CD14-positive monocyte (primary cell): ENCODE measurements around the gene PABPC3. TPM values are rescaled to one million over a fixed set of nuclear protein-coding genes. Genes with fewer than 3 reads are reported as not detected.

ENCODE experiments used
- DNase-seq, 3 donors: peaks; one replicate each; pipeline ENCODE4 v3.0.0-alpha.2; 2011 to 2022
- H2AFZ ChIP-seq: 2 replicates; pipeline ENCODE4 v1.6.0; 2012; ENCODE audit warnings: mild to moderate bottlenecking, low read depth, low read length, inconsistent platforms; ENCODE audit not compliant: insufficient read depth, poor library complexity, severe bottlenecking
- H3K27ac ChIP-seq, 2 donors: 1 replicate in 1 of 2; 2 replicates in 1 of 2; pipeline ENCODE4 v1.5.1; 2012 to 2013; ENCODE audit warnings: low read length in 2 of 2, control low read depth in 1 of 2, inconsistent platforms in 1 of 2, low read depth in 1 of 2, mild to moderate bottlenecking in 1 of 2
- H3K27me3 ChIP-seq, 2 donors: one replicate each; pipeline versions ENCODE4 v1.6.0 to v1.6.1; 2011 to 2013; ENCODE audit warnings: low read length in 2 of 2; ENCODE audit not compliant: control insufficient read depth in 2 of 2, insufficient read depth in 2 of 2
- H3K36me3 ChIP-seq, 2 donors: replicated peaks in 1 of 2; 1 replicate in 1 of 2; 2 replicates in 1 of 2; pipeline versions ENCODE4 v1.5.1 to v1.6.1; 2012 to 2013; ENCODE audit warnings: low read length in 2 of 2, control low read depth in 1 of 2, inconsistent platforms in 1 of 2, mild to moderate bottlenecking in 1 of 2; ENCODE audit not compliant: insufficient read depth in 2 of 2, control insufficient read depth in 1 of 2
- H3K4me1 ChIP-seq, 2 donors: 1 replicate in 1 of 2; 2 replicates in 1 of 2; pipeline versions ENCODE4 v1.5.1 to v1.6.1; 2012 to 2013; ENCODE audit warnings: low read length in 2 of 2, control low read depth in 1 of 2, inconsistent platforms in 1 of 2, mild to moderate bottlenecking in 1 of 2, moderate library complexity in 1 of 2; ENCODE audit not compliant: insufficient read depth in 2 of 2, control insufficient read depth in 1 of 2
- H3K4me2 ChIP-seq: replicated peaks from 2 replicates; pipeline ENCODE3; 2012; ENCODE audit warnings: low read length, moderate library complexity, mild to moderate bottlenecking; ENCODE audit not compliant: poor library complexity, severe bottlenecking; ENCODE audit errors: extremely low read depth
- H3K4me3 ChIP-seq, 3 experiments: fragments of 200-600 bp in 1 of 3; sonication (generic) in 1 of 3; replicated peaks in 1 of 3; 1 replicate in 2 of 3; 2 replicates in 1 of 3; pipeline ENCODE4 v1.5.1; 2011 to 2013; ENCODE audit warnings: low read length in 3 of 3, mild to moderate bottlenecking in 3 of 3, control low read depth in 2 of 3, low read depth in 2 of 3, inconsistent platforms in 1 of 3, moderate library complexity in 1 of 3
- H3K79me2 ChIP-seq: 2 replicates; pipeline ENCODE4 v1.6.0; 2012; ENCODE audit warnings: mild to moderate bottlenecking, control low read depth, inconsistent platforms, low read length, moderate library complexity; ENCODE audit not compliant: insufficient read depth
- H3K9ac ChIP-seq: 2 replicates; pipeline ENCODE4 v1.6.0; 2017; ENCODE audit warnings: low read length, mild to moderate bottlenecking; ENCODE audit not compliant: insufficient read depth, poor library complexity, severe bottlenecking
- H3K9me3 ChIP-seq, 2 donors: replicated peaks in 1 of 2; 1 replicate in 1 of 2; 2 replicates in 1 of 2; pipeline versions ENCODE4 v1.5.1 to v1.6.1; 2012 to 2013; ENCODE audit warnings: low read length in 2 of 2, control low read depth in 1 of 2; ENCODE audit not compliant: control insufficient read depth in 1 of 2, insufficient read depth in 1 of 2
- H4K20me1 ChIP-seq: 2 replicates; pipeline ENCODE4 v1.6.0; 2012; ENCODE audit warnings: mild to moderate bottlenecking, low read length, control low read depth, moderate library complexity; ENCODE audit not compliant: insufficient read depth
- H3K27ac Mint-ChIP-seq, 7 donors: one replicate each; pipeline ENCODE4 v1.8.0; 2020; ENCODE audit warnings: mild to moderate bottlenecking in 7 of 7, mixed read lengths in 7 of 7, moderate library complexity in 6 of 7, inconsistent platforms in 2 of 7
- H3K27me3 Mint-ChIP-seq, 3 donors: one replicate each; pipeline ENCODE4 v1.8.0; 2021 to 2022; ENCODE audit warnings: low read depth in 3 of 3, mild to moderate bottlenecking in 3 of 3, mixed read lengths in 3 of 3, moderate library complexity in 3 of 3, inconsistent platforms in 1 of 3
- H3K36me3 Mint-ChIP-seq, 2 donors: one replicate each; pipeline ENCODE4 v1.8.0; 2020; ENCODE audit warnings: mixed read lengths in 2 of 2, inconsistent platforms in 1 of 2, mild to moderate bottlenecking in 1 of 2
- H3K4me1 Mint-ChIP-seq: one replicate; pipeline ENCODE4 v1.8.0; 2020; ENCODE audit warnings: mild to moderate bottlenecking, mixed read lengths
- H3K4me3 Mint-ChIP-seq, 2 donors: one replicate each; pipeline ENCODE4 v1.8.0; 2020; ENCODE audit warnings: mild to moderate bottlenecking in 2 of 2, mixed read lengths in 2 of 2, moderate library complexity in 1 of 2
- H3K9me3 Mint-ChIP-seq, 7 donors: one replicate each; pipeline ENCODE4 v1.8.0; 2020 to 2022; ENCODE audit warnings: mixed read lengths in 7 of 7, mild to moderate bottlenecking in 6 of 7, moderate library complexity in 6 of 7, inconsistent platforms in 2 of 7
- WGBS: methylation state at CpG from one replicate; pipeline ENCODE4 v1.1.5; 2013; ENCODE audit warnings: missing lambda C conversion rate; ENCODE audit not compliant: insufficient coverage; 5-methylcytosine and 5-hydroxymethylcytosine counted together
- intact Hi-C, 2 donors: fragments of 100-400 bp; cut with micrococcal nuclease; formaldehyde crosslinking; loops; one replicate each; pipeline versions ENCODE4 v1.15.0 to v1.15.1; 2023
- polyA plus RNA-seq, 3 donors: library from polyadenylated mRNA; depleted of rRNA in 1 of 3; unstranded in 2 of 3; stranded (reverse) in 1 of 3; fragments of 300-500 nt in 2 of 3; fragments of >200 nt in 1 of 3; fragmentation: Illumina TruSeq in 2 of 3; gene quantifications; 1 replicate in 2 of 3; 2 replicates in 1 of 3; pipeline ENCODE4 v1.2.3, GENCODE V29; 2012 to 2021
- TF ChIP-seq, protein P1 (sequence below): fragments of 200-600 bp; IDR thresholded peaks from one replicate; pipeline ENCODE4 v1.8.0; 2022; ENCODE audit warnings: antibody characterized with exemption, mild to moderate bottlenecking

The PABPC3 gene
- polyA plus RNA-seq, 3 donors, result 0.04 to 0.17 (median 0.08) TPM

DNA sequence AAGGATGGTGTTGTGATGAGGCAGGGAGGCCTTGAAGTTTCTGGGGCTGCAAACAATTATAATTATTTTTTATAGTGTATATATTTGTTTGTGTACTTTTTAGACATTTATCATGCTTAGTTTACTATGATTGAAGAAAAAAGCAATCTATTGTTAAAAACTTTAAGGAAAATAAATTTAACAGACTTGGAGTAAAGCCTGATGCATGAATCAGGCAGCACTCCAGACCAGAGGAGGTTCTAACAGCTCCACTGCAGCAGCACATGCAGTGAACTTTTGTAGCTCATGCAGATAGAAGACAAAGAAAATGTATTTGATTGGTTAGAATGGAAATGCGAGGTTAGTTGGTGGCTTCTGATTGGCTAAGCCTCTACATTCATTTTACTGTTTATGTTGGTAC lies 36.8 kb upstream of the PABPC3 start:
- H3K9me3 Mint-ChIP-seq, result peaks cover 0 to 5% (median 0%) of the 10 kb centered on the region in 7 donors
- Histone ChIP-seq H3K36me3 (no peaks in the 10 kb centered on the region), H4K20me1 (no peaks in the 10 kb centered on the region), H3K27me3 (no peaks in the 10 kb centered on the region), H3K79me2 (no peaks in the 10 kb centered on the region), H2AFZ (no peak overlapping the region), H3K9me3 (no peaks in the 10 kb centered on the region), H3K4me3 (no peak overlapping the region), H3K27ac (no peak overlapping the region), H3K4me2 (no peak overlapping the region), H3K4me1 (no peaks in the 10 kb centered on the region), H3K9ac (no peak overlapping the region)
- DNase-seq, result no peak
- intact Hi-C loops, result no loop called here
- no peaks in the 10 kb centered on the region for H3K4me1 Mint-ChIP-seq
- no peak overlapping the region for H3K4me3 Mint-ChIP-seq
- peaks cover 3 to 7% (median 4%) of the 10 kb centered on the region in 3 donors for H3K27me3 Mint-ChIP-seq
- TF ChIP-seq, protein P1, sequence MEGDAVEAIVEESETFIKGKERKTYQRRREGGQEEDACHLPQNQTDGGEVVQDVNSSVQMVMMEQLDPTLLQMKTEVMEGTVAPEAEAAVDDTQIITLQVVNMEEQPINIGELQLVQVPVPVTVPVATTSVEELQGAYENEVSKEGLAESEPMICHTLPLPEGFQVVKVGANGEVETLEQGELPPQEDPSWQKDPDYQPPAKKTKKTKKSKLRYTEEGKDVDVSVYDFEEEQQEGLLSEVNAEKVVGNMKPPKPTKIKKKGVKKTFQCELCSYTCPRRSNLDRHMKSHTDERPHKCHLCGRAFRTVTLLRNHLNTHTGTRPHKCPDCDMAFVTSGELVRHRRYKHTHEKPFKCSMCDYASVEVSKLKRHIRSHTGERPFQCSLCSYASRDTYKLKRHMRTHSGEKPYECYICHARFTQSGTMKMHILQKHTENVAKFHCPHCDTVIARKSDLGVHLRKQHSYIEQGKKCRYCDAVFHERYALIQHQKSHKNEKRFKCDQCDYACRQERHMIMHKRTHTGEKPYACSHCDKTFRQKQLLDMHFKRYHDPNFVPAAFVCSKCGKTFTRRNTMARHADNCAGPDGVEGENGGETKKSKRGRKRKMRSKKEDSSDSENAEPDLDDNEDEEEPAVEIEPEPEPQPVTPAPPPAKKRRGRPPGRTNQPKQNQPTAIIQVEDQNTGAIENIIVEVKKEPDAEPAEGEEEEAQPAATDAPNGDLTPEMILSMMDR, result no peak
- no peak overlapping the region for H3K27ac Mint-ChIP-seq
- WGBS, result no CpG with 5 or more reads among the region's 1 CpG
- H3K36me3 Mint-ChIP-seq, result no peaks in the 10 kb centered on the region

DNA sequence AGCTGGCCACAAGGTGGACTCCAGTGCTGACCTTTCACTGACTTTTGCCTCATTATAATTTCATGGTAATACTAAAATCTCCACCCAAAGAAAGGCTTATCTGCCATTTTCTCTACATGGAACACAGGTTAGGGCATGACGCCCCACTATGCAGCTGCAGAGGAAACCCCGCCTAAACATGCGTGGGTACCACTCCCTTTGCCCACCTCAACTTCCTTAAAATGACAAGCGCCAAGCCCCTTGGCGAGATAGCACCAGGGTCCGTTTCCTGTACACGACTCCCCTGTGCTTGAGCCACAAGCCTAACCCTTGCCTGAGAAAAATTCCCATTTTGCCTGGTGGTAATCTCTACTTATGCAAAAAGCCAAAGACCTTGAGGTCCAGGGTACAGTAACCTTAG lies 36.0 kb upstream of the PABPC3 start:
- Mint-ChIP-seq H3K27ac (no peak overlapping the region), H3K36me3 (no peaks in the 10 kb centered on the region), H3K9me3 (peaks cover 0 to 5% (median 0%) of the 10 kb centered on the region in 7 donors), H3K27me3 (peaks cover 2 to 6% (median 2%) of the 10 kb centered on the region in 3 donors), H3K4me1 (no peaks in the 10 kb centered on the region), H3K4me3 (no peak overlapping the region)
- Histone ChIP-seq H3K4me3 (no peak overlapping the region), H3K9me3 (no peaks in the 10 kb centered on the region), H4K20me1 (no peaks in the 10 kb centered on the region), H3K36me3 (no peaks in the 10 kb centered on the region), H3K79me2 (no peaks in the 10 kb centered on the region), H3K9ac (no peak overlapping the region), H3K27me3 (no peaks in the 10 kb centered on the region), H3K27ac (no peak overlapping the region), H3K4me1 (no peaks in the 10 kb centered on the region), H2AFZ (no peak overlapping the region), H3K4me2 (no peak overlapping the region)
- intact Hi-C loops, result no loop called here
- 21% methylated on average over 7 of the region's 7 CpGs for WGBS
- TF ChIP-seq, protein P1, result no peak
- no peak for DNase-seq
